Vagina (tissue), 2 donors: ENCODE measurements around the gene RASGEF1C.

ENCODE experiments used
- POLR2A ChIP-seq, 2 donors: fragments of 450-650 bp; IDR thresholded peaks; one replicate each; pipeline ENCODE4 v1.6.1; 2017; ENCODE audit warnings: antibody characterized with exemption in 2 of 2, mild to moderate bottlenecking in 2 of 2, moderate library complexity in 2 of 2
- POLR2AphosphoS5 ChIP-seq, 2 donors: sonication (generic); formaldehyde crosslinking; IDR thresholded peaks; one replicate each; pipeline ENCODE4 v1.9.0; 2017; ENCODE audit warnings: antibody characterized with exemption in 2 of 2, mild to moderate bottlenecking in 2 of 2, low read depth in 1 of 2; ENCODE audit not compliant: insufficient read depth in 1 of 2
- TF ChIP-seq, protein P1 (sequence below), 3 experiments: fragments of 450-650 bp in 2 of 3; fragments of 200-600 bp in 1 of 3; sonication (generic) in 1 of 3; IDR thresholded peaks; one replicate each; pipeline ENCODE4 v1.5.1; 2017 to 2019; ENCODE audit warnings: antibody characterized with exemption in 3 of 3, mild to moderate bottlenecking in 2 of 3, moderate library complexity in 2 of 3

DNA sequence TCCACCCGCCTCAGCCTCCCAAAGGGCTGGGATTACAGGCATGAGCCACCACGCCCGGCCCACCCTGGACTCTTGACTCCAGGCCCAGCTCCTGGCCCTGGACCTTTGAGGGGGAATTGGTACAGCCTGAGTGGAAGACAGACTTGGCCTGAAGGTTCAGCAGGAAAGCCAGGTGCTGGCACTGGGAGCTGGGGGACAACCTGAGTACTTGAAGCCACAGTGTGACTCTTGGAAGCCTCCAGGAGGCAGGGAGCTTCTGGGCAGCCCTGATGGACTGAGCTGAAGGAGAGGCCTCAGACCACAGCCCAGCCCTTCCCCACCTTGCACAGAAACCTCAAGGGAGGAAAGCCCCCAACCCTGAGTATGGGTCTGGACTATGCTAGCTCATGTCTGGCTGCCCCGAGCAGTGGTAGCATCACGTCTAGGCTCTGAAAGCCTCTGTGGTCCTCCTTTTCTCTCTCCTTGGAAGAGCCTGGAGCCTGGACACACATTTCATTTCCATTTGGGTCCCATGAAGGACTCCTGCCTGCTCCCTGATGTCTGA is 54.1 kb downstream of the RASGEF1C start:
- TF ChIP-seq, protein P1, sequence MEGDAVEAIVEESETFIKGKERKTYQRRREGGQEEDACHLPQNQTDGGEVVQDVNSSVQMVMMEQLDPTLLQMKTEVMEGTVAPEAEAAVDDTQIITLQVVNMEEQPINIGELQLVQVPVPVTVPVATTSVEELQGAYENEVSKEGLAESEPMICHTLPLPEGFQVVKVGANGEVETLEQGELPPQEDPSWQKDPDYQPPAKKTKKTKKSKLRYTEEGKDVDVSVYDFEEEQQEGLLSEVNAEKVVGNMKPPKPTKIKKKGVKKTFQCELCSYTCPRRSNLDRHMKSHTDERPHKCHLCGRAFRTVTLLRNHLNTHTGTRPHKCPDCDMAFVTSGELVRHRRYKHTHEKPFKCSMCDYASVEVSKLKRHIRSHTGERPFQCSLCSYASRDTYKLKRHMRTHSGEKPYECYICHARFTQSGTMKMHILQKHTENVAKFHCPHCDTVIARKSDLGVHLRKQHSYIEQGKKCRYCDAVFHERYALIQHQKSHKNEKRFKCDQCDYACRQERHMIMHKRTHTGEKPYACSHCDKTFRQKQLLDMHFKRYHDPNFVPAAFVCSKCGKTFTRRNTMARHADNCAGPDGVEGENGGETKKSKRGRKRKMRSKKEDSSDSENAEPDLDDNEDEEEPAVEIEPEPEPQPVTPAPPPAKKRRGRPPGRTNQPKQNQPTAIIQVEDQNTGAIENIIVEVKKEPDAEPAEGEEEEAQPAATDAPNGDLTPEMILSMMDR (IDR thresholded peaks at IDR 0.05), result no peak
- TF ChIP-seq POLR2A (IDR thresholded peaks at IDR 0.05), result no peak
- TF ChIP-seq POLR2AphosphoS5 (IDR thresholded peaks at IDR 0.05; ENCODE audit: insufficient read depth in 1 of 2, low read depth in 1 of 2), result no peak
